A549 treated with DMSO at 1 μM for 4 hours (cell line): Measurements from ENCODE around the gene FGG. TPM values are rescaled to one million over a fixed set of nuclear protein-coding genes. Genes with fewer than 3 reads are reported as not detected.

Experiments
- total RNA-seq: library from RNA; stranded (reverse); fragments of 200-300 nt; extraction: Qiagen RNA extraction; gene quantifications from 5 replicates; pipeline ENCODE4 v1.2.3, GENCODE V29; 2022; ENCODE audit warnings: low read depth

The FGG gene
- total RNA-seq = 4.1 to 7.7 TPM (median 4.6 TPM) in 5 replicates

DNA sequence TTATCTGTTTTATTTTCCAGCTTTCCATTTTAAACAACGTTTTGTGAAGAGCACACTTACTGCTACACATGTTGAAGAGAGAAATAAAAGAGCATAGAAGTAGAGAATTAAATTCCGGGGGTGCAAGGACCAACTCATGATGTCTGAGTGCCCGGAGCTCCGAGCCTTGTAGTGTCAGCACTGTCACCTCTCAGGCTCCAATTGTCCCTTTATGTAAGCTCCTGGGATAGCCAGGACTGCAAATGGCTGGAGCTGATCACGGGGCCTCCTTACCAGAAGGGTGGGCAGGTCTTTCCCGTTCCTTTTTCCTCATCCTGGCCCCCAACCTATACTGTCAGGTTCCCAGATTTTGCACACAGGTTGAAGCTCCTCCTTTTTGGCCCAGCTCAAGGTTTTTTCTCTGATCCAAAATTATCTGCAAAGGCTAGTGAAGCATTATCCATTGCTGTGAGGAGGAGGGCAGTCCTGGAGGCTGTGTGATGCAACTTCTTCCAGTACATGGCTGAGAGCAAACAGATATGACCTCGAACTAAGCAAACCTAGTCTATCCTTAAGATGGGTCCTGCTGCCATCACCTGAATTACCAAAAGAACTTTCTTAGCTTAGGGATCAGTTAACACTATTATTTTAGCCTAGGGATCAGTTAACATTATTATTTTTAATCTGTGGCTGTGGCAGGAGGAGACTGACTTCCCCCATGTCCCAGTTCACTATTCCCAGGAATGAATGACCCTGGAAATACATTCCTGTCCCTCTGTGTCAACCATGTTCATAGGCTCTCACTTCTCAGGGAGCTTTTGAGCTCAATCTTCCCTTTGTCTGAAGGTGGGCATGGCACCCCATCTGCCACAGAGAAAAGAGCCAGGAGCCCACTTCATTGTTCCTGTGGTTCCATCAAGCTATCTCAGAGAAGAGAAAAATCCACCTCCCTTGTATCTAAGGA is at the start of gene FGG:
Gene FGG, minus strand, starts transcription at position 185 of the 943 bp plus-strand sequence. Its CDS starts 47 bp downstream, at position 138.

DNA sequence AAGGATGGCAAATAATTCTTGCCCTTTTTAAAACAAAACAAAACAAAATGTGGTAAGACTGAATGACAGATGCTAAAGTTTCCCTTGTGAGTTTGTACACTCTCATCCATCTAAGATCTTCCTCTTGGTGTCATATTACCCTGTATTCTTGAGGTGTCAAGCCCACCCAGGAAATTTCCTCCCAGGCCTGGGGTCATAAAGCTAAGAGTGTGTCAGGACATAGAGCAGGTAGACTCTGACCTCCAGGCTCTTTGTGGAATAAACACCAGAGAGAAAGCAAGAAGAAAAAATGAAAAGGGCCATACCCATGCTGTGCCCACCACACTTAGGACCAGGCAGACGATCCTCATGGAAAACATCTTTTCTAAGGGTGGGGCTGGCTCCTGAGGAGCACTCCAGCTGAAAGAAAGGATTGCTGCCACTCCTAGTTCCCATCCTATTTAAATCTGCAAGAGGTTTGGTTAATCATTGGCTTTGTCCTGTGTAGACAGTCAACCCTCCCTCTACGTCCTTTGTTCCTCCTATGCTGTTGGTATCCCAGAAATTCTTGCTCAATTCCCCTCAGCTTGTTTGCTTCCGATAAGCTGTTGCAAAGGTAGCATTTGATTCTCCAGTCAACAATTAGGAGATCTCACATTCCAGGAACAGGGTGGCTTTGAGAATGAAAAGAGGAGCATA is 22.0 kb downstream of the FGG start, which contains the start of gene FGA:
Gene FGA, minus strand, starts transcription at position 414 of the 678 bp plus-strand sequence. Its CDS starts 55 bp downstream, at position 359.

GRCh38 chr4:154562697-154563254 is 49.7 kb downstream of the FGG start, which contains the start of gene FGB:
Gene FGB (plus strand): TSS chr4:154563011. CDS start chr4:154563019, 8 bp downstream.

Other genes with a start within 250 kb of the FGG start
- gene DCHS2, start 120.9 kb downstream of the FGG start, total RNA-seq = 0.02 TPM in 1 of 5 replicates, not detected in the others
- 58.6 to 69.3 TPM (median 61.2 TPM) in 5 replicates for gene PLRG1, start 62.3 kb downstream of the FGG start, total RNA-seq
- gene FGB, start 49.6 kb downstream of the FGG start, total RNA-seq = 11.5 to 19.8 TPM (median 14.2 TPM) in 5 replicates
- 6.0 to 9.4 TPM (median 8.1 TPM) in 5 replicates for gene FGA, start 21.9 kb downstream of the FGG start, total RNA-seq
- 0.05 to 0.12 TPM (median 0.09 TPM) in 4 of 5 replicates, not detected in the other for gene LRAT, start 131.3 kb upstream of the FGG start, total RNA-seq
- gene RBM46, start 168.6 kb upstream of the FGG start, total RNA-seq = not detected in 5 replicates